Measurements from ENCODE around the gene LRP2.

LRP2 gene

GRCh38 chr2:169090133-169090820, 272.1 kb downstream of the LRP2 start:
- DNase-seq (ENCODE audit: low spot score), result no peak

GRCh38 chr2:169089182-169089581, 273.2 kb downstream of the LRP2 start:
- no peak for DNase-seq (ENCODE audit: low spot score)

- DNase-seq (ENCODE audit: low spot score), result no peak
Measured at GRCh38 chr2:169087757-169088379, 274.5 kb downstream of the LRP2 start.

GRCh38 chr2:169086893-169087467, 275.4 kb downstream of the LRP2 start:
- DNase-seq (ENCODE audit: low spot score), result no peak

GRCh38 chr2:169082995-169083394, 279.3 kb downstream of the LRP2 start:
- DNase-seq (ENCODE audit: low spot score), result no peak

- DNase-seq (ENCODE audit: low spot score), result no peak
Measured at GRCh38 chr2:169081551-169081950, 280.8 kb downstream of the LRP2 start.

GRCh38 chr2:169080250-169081069, 281.9 kb downstream of the LRP2 start:
- DNase-seq (ENCODE audit: low spot score), result no peak

- no peak for DNase-seq (ENCODE audit: low spot score)
Measured at GRCh38 chr2:169077674-169078240, 284.6 kb downstream of the LRP2 start.

Data from GM03348 (cell line).